ENCODE data around the gene OVOL1.

The OVOL1 gene

GRCh38 chr11:65810046-65810868 is 23.4 kb downstream of the OVOL1 start:
- H3K4me1 ChIP-seq (ENCODE audit: insufficient read depth, low read length): no peaks in the 10 kb centered on the region
- no peaks in the 10 kb centered on the region for H3K9me3 ChIP-seq (ENCODE audit: insufficient read depth, low read depth, low read length)
- H3K9ac ChIP-seq (ENCODE audit: low read depth, low read length): no peak overlapping the region
- no peak overlapping the region for H3K4me3 ChIP-seq (ENCODE audit: low read length)
- H3K36me3 ChIP-seq (ENCODE audit: insufficient read depth, low read depth, low read length): no peaks in the 10 kb centered on the region
- no peaks in the 10 kb centered on the region; the same call in 1 of the 2 replicates for H3K27me3 ChIP-seq (ENCODE audit: insufficient read depth, low read length)
- H3K27ac ChIP-seq (ENCODE audit: low read length): no peak overlapping the region

GRCh38 chr11:65811764-65812475 is 25.1 kb downstream of the OVOL1 start:
- Histone ChIP-seq H3K4me3 (ENCODE audit: low read length) (no peak overlapping the region), H3K9ac (ENCODE audit: low read depth, low read length) (no peak overlapping the region), H3K27ac (ENCODE audit: low read length) (no peak overlapping the region), H3K9me3 (ENCODE audit: insufficient read depth, low read depth, low read length) (no peaks in the 10 kb centered on the region), H3K36me3 (ENCODE audit: insufficient read depth, low read depth, low read length) (no peaks in the 10 kb centered on the region), H3K27me3 (ENCODE audit: insufficient read depth, low read length) (peaks cover 5% of the 10 kb centered on the region), H3K4me1 (ENCODE audit: insufficient read depth, low read length) (no peaks in the 10 kb centered on the region)

- no peak overlapping the region for H3K27ac ChIP-seq (ENCODE audit: low read length)
- no peaks in the 10 kb centered on the region for H3K4me1 ChIP-seq (ENCODE audit: insufficient read depth, low read length)
- no peak overlapping the region for H3K4me3 ChIP-seq (ENCODE audit: low read length)
- no peak overlapping the region for H3K9ac ChIP-seq (ENCODE audit: low read depth, low read length)
- H3K9me3 ChIP-seq (ENCODE audit: insufficient read depth, low read depth, low read length): no peaks in the 10 kb centered on the region
- no peaks in the 10 kb centered on the region for H3K36me3 ChIP-seq (ENCODE audit: insufficient read depth, low read depth, low read length)
- peaks cover 16% of the 10 kb centered on the region for H3K27me3 ChIP-seq (ENCODE audit: insufficient read depth, low read length)
Observed at GRCh38 chr11:65814131-65814985, 27.5 kb downstream of the OVOL1 start.

- H3K36me3 ChIP-seq (ENCODE audit: insufficient read depth, low read depth, low read length): no peaks in the 10 kb centered on the region
- H3K27ac ChIP-seq (ENCODE audit: low read length): no peak overlapping the region
- H3K9ac ChIP-seq (ENCODE audit: low read depth, low read length): no peak overlapping the region
- peaks cover 16% of the 10 kb centered on the region for H3K27me3 ChIP-seq (ENCODE audit: insufficient read depth, low read length)
- no peaks in the 10 kb centered on the region for H3K9me3 ChIP-seq (ENCODE audit: insufficient read depth, low read depth, low read length)
- H3K4me1 ChIP-seq (ENCODE audit: insufficient read depth, low read length): no peaks in the 10 kb centered on the region
- H3K4me3 ChIP-seq (ENCODE audit: low read length): no peak overlapping the region
Observed at GRCh38 chr11:65814986-65815565, 28.2 kb downstream of the OVOL1 start.

- H3K4me3 ChIP-seq (ENCODE audit: low read length): no peak overlapping the region
- H3K9ac ChIP-seq (ENCODE audit: low read depth, low read length): no peak overlapping the region
- H3K9me3 ChIP-seq (ENCODE audit: insufficient read depth, low read depth, low read length): no peaks in the 10 kb centered on the region
- H3K4me1 ChIP-seq (ENCODE audit: insufficient read depth, low read length): no peaks in the 10 kb centered on the region
- peaks cover 16% of the 10 kb centered on the region for H3K27me3 ChIP-seq (ENCODE audit: insufficient read depth, low read length)
- H3K27ac ChIP-seq (ENCODE audit: low read length): no peak overlapping the region
- H3K36me3 ChIP-seq (ENCODE audit: insufficient read depth, low read depth, low read length): no peaks in the 10 kb centered on the region
Observed at GRCh38 chr11:65816696-65817095, 29.8 kb downstream of the OVOL1 start.

- H3K9ac ChIP-seq (ENCODE audit: low read depth, low read length): peak overlapping the region; percentile 68; the same call in 1 of the 2 replicates
Observed at GRCh38 chr11:65817312-65817834, 30.5 kb downstream of the OVOL1 start.

GRCh38 chr11:65817835-65818680 is 31.2 kb downstream of the OVOL1 start:
- Histone ChIP-seq H3K9ac (ENCODE audit: low read depth, low read length) (peak overlapping the region; percentile 68; the same call in 1 of the 2 replicates), H3K4me1 (ENCODE audit: insufficient read depth, low read length) (no peaks in the 10 kb centered on the region), H3K9me3 (ENCODE audit: insufficient read depth, low read depth, low read length) (no peaks in the 10 kb centered on the region), H3K36me3 (ENCODE audit: insufficient read depth, low read depth, low read length) (no peaks in the 10 kb centered on the region), H3K27me3 (ENCODE audit: insufficient read depth, low read length) (peaks cover 16% of the 10 kb centered on the region), H3K27ac (ENCODE audit: low read length) (no peak overlapping the region), H3K4me3 (ENCODE audit: low read length) (peak overlapping the region; percentile 70)

More at GRCh38 chr11:65817312-65817834, 30.5 kb downstream of the OVOL1 start:
- Histone ChIP-seq H3K4me3 (ENCODE audit: low read length) (peak overlapping the region; percentile 70), H3K27ac (ENCODE audit: low read length) (no peak overlapping the region), H3K9me3 (ENCODE audit: insufficient read depth, low read depth, low read length) (no peaks in the 10 kb centered on the region), H3K4me1 (ENCODE audit: insufficient read depth, low read length) (no peaks in the 10 kb centered on the region), H3K27me3 (ENCODE audit: insufficient read depth, low read length) (peaks cover 16% of the 10 kb centered on the region), H3K36me3 (ENCODE audit: insufficient read depth, low read depth, low read length) (no peaks in the 10 kb centered on the region)

GRCh38 chr11:65821107-65821506 is 34.2 kb downstream of the OVOL1 start:
- Histone ChIP-seq H3K4me1 (ENCODE audit: insufficient read depth, low read length) (no peaks in the 10 kb centered on the region), H3K9ac (ENCODE audit: low read depth, low read length) (no peak overlapping the region), H3K36me3 (ENCODE audit: insufficient read depth, low read depth, low read length) (no peaks in the 10 kb centered on the region), H3K4me3 (ENCODE audit: low read length) (no peak overlapping the region), H3K27me3 (ENCODE audit: insufficient read depth, low read length) (peaks cover 16% of the 10 kb centered on the region), H3K9me3 (ENCODE audit: insufficient read depth, low read depth, low read length) (no peaks in the 10 kb centered on the region), H3K27ac (ENCODE audit: low read length) (no peak overlapping the region)

- Histone ChIP-seq H3K4me3 (ENCODE audit: low read length) (no peak overlapping the region), H3K27ac (ENCODE audit: low read length) (no peak overlapping the region), H3K27me3 (ENCODE audit: insufficient read depth, low read length) (peaks cover under 1% of the 10 kb centered on the region; the same call in 1 of the 2 replicates), H3K36me3 (ENCODE audit: insufficient read depth, low read depth, low read length) (no peaks in the 10 kb centered on the region), H3K4me1 (ENCODE audit: insufficient read depth, low read length) (no peaks in the 10 kb centered on the region), H3K9me3 (ENCODE audit: insufficient read depth, low read depth, low read length) (no peaks in the 10 kb centered on the region), H3K9ac (ENCODE audit: low read depth, low read length) (no peak overlapping the region)
Observed at GRCh38 chr11:65822776-65823528, 36.1 kb downstream of the OVOL1 start.
